GM19324 (cell line): Measurements from ENCODE around the gene CCNYL1.
"Not testable (repeated sequence)": the region's sequence is repeated elsewhere in the genome, so short reads cannot be mapped to it uniquely, and the experiment has no call there.

ENCODE experiments used
- ATAC-seq: cut with Tn5 transposase; IDR thresholded peaks from one replicate; pipeline ENCODE4 v1.9.1; 2021; ENCODE audit warnings: mild to moderate bottlenecking, moderate library complexity; ENCODE audit not compliant: unreplicated experiment, low FRiP score

CCNYL1 gene

GRCh38 chr2:207696911-207697310 lies 14.5 kb upstream of the CCNYL1 start:
- not testable (repeated sequence) for ATAC-seq

- no peak for ATAC-seq
Measured at GRCh38 chr2:207697411-207697810, 14.0 kb upstream of the CCNYL1 start.

GRCh38 chr2:207698301-207698700 lies 13.1 kb upstream of the CCNYL1 start:
- no peak for ATAC-seq

GRCh38 chr2:207704078-207704477 lies 7.4 kb upstream of the CCNYL1 start:
- ATAC-seq = no peak

- no peak for ATAC-seq
Measured at GRCh38 chr2:207704671-207705070, 6.8 kb upstream of the CCNYL1 start.

GRCh38 chr2:207706936-207707860 lies 4.2 kb upstream of the CCNYL1 start:
- no peak for ATAC-seq

GRCh38 chr2:207711750-207712530 lies 500 bp downstream of the CCNYL1 start:
- peak; percentile 38 for ATAC-seq

- ATAC-seq = no peak
Measured at GRCh38 chr2:207716056-207716455, 4.6 kb downstream of the CCNYL1 start.

GRCh38 chr2:207718521-207718920 lies 7.1 kb downstream of the CCNYL1 start:
- ATAC-seq = no peak

- ATAC-seq = no peak
Measured at GRCh38 chr2:207719008-207719407, 7.6 kb downstream of the CCNYL1 start.

- not testable (repeated sequence) for ATAC-seq
Measured at GRCh38 chr2:207719655-207720054, 8.2 kb downstream of the CCNYL1 start.

GRCh38 chr2:207720517-207721187 lies 9.2 kb downstream of the CCNYL1 start:
- ATAC-seq = no peak

- ATAC-seq = no peak
Measured at GRCh38 chr2:207722773-207723424, 11.5 kb downstream of the CCNYL1 start.

- ATAC-seq = not testable (repeated sequence)
Measured at GRCh38 chr2:207723425-207723787, 12.0 kb downstream of the CCNYL1 start.

GRCh38 chr2:207724113-207724512 lies 12.7 kb downstream of the CCNYL1 start:
- ATAC-seq = no peak

GRCh38 chr2:207725873-207726578 lies 14.6 kb downstream of the CCNYL1 start:
- no peak for ATAC-seq

GRCh38 chr2:207727261-207727660 lies 15.8 kb downstream of the CCNYL1 start:
- no peak for ATAC-seq

- ATAC-seq = no peak
Measured at GRCh38 chr2:207729465-207729998, 18.1 kb downstream of the CCNYL1 start.

- ATAC-seq = no peak
Measured at GRCh38 chr2:207731138-207731537, 19.7 kb downstream of the CCNYL1 start.
